ENCODE measurements around the gene MLH1. TPM values are rescaled to one million over a fixed set of nuclear protein-coding genes. Genes with fewer than 3 reads are reported as not detected.

Gene MLH1
- 24.0 and 30.2 TPM in 2 replicates for polyA plus RNA-seq (2012; rRNA removed)
- 29.9 and 30.0 TPM in 2 replicates for polyA plus RNA-seq (2012; cell fraction: cytosol; rRNA removed)
- polyA plus RNA-seq (2012; cell fraction: nucleus; rRNA removed), result 22.7 and 23.9 TPM in 2 replicates

DNA sequence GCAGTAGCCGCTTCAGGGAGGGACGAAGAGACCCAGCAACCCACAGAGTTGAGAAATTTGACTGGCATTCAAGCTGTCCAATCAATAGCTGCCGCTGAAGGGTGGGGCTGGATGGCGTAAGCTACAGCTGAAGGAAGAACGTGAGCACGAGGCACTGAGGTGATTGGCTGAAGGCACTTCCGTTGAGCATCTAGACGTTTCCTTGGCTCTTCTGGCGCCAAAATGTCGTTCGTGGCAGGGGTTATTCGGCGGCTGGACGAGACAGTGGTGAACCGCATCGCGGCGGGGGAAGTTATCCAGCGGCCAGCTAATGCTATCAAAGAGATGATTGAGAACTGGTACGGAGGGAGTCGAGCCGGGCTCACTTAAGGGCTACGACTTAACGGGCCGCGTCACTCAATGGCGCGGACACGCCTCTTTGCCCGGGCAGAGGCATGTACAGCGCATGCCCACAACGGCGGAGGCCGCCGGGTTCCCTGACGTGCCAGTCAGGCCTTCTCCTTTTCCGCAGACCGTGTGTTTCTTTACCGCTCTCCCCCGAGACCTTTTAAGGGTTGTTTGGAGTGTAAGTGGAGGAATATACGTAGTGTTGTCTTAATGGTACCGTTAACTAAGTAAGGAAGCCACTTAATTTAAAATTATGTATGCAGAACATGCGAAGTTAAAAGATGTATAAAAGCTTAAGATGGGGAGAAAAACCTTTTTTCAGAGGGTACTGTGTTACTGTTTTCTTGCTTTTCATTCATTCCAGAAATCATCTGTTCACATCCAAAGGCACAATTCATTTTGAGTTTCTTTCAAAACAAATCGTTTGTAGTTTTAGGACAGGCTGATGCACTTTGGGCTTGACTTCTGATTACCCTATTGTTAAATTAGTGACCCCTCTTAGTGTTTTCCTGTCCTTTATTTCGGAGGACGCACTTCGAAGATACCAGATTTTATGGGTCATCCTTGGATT is at the start of gene MLH1:
Gene MLH1 (plus strand): TSS at position 193 of the 958 bp plus-strand sequence. CDS start 30 bp downstream, at position 223.
- peak within 1 kb of the TSS; percentile 95 to 98 for H3K27ac ChIP-seq (ENCODE audit: low read depth in 2 of 2, low read length in 1 of 2)
- peak; percentile 84 for DNase-seq
- ChIA-PET CTCF (interaction anchor here (0.7 to 4.1 kb wide), 9 partner anchors 13 to 266 kb away, joined by 3 to 37 read pairs (median 3); no protein-coding TSS in a partner anchor), POLR2A (interaction anchor here (1.1 to 1.8 kb wide), 2 partner anchors 13 to 24 kb away, joined by 3 to 12 read pairs; no protein-coding TSS in a partner anchor)
- H3K4me1 ChIP-seq (ENCODE audit: control insufficient read depth in 1 of 2, insufficient read depth in 2 of 2, low read depth in 1 of 2, low read length in 1 of 2), result peaks cover 28 to 29% of the 10 kb centered on the region in 2 experiments; a peak in 3 of 4 replicates
- H3K9me3 ChIP-seq, result no peaks in the 10 kb centered on the region
- peaks cover 81% of the 10 kb centered on the region for H3K79me2 ChIP-seq (ENCODE audit: insufficient read depth)
- peak within 1 kb of the TSS; percentile 81 to 94 for H3K4me3 ChIP-seq (ENCODE audit: low read depth in 2 of 2, low read length in 1 of 2)
- peak within 1 kb of the TSS; percentile 91 for H3K9ac ChIP-seq
- no peaks in the 10 kb centered on the region for H3K9me2 ChIP-seq
- H2AFZ ChIP-seq (ENCODE audit: low read depth), result peak within 1 kb of the TSS; percentile 64
- H3K36me3 ChIP-seq (replicated peaks in 1 of 2; ENCODE audit: control insufficient read depth in 1 of 2, insufficient read depth in 2 of 2, low read length in 1 of 2), result peaks cover 48 to 59% of the 10 kb centered on the region in 2 experiments
- H3K4me2 ChIP-seq, result peak within 1 kb of the TSS; percentile 86
- peaks cover 10% of the 10 kb centered on the region for H3F3A ChIP-seq (replicated peaks; ENCODE audit: insufficient read depth)
- 1% methylated on average over 47 of the region's 47 CpGs for WGBS (ENCODE audit: low lambda C conversion rate)
- no peaks in the 10 kb centered on the region for H3K27me3 ChIP-seq (ENCODE audit: insufficient read depth)
- H4K20me1 ChIP-seq (ENCODE audit: insufficient read depth), result peaks cover 21% of the 10 kb centered on the region
- TF ChIP-seq, protein P1, sequence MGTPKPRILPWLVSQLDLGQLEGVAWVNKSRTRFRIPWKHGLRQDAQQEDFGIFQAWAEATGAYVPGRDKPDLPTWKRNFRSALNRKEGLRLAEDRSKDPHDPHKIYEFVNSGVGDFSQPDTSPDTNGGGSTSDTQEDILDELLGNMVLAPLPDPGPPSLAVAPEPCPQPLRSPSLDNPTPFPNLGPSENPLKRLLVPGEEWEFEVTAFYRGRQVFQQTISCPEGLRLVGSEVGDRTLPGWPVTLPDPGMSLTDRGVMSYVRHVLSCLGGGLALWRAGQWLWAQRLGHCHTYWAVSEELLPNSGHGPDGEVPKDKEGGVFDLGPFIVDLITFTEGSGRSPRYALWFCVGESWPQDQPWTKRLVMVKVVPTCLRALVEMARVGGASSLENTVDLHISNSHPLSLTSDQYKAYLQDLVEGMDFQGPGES (IDR thresholded peaks at IDR 0.05; ENCODE audit: low read depth, low read length), result peak; percentile 84
- peak; percentile 56; the same call in 1 of the 2 replicates for TF ChIP-seq NRF1 (IDR thresholded peaks at IDR 0.05; ENCODE audit: low read depth, low read length)
- TF ChIP-seq FOXJ3 (CRISPR knock-in tag; IDR thresholded peaks at IDR 0.05), result no peak
- TF ChIP-seq FOXM1 (IDR thresholded peaks at IDR 0.05; ENCODE audit: low read depth), result no peak
- no peak for TF ChIP-seq CTCF (IDR thresholded peaks at IDR 0.05)
- TF ChIP-seq, protein P2, sequence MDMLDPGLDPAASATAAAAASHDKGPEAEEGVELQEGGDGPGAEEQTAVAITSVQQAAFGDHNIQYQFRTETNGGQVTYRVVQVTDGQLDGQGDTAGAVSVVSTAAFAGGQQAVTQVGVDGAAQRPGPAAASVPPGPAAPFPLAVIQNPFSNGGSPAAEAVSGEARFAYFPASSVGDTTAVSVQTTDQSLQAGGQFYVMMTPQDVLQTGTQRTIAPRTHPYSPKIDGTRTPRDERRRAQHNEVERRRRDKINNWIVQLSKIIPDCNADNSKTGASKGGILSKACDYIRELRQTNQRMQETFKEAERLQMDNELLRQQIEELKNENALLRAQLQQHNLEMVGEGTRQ (IDR thresholded peaks at IDR 0.05; ENCODE audit: borderline replicate concordance, low read depth, low read length), result no peak
- peak; percentile 93 for TF ChIP-seq MXI1 (IDR thresholded peaks at IDR 0.05; ENCODE audit: low read depth, low read length)
- TF ChIP-seq TEAD4 (IDR thresholded peaks at IDR 0.05; ENCODE audit: borderline replicate concordance, insufficient read depth), result no peak
- peak; percentile 69 for TF ChIP-seq TAF1 (IDR thresholded peaks at IDR 0.05; ENCODE audit: borderline replicate concordance, low read depth, low read length)
- TF ChIP-seq GATA2 (CRISPR knock-in tag; IDR thresholded peaks at IDR 0.05), result no peak
- TF ChIP-seq, protein P3, sequence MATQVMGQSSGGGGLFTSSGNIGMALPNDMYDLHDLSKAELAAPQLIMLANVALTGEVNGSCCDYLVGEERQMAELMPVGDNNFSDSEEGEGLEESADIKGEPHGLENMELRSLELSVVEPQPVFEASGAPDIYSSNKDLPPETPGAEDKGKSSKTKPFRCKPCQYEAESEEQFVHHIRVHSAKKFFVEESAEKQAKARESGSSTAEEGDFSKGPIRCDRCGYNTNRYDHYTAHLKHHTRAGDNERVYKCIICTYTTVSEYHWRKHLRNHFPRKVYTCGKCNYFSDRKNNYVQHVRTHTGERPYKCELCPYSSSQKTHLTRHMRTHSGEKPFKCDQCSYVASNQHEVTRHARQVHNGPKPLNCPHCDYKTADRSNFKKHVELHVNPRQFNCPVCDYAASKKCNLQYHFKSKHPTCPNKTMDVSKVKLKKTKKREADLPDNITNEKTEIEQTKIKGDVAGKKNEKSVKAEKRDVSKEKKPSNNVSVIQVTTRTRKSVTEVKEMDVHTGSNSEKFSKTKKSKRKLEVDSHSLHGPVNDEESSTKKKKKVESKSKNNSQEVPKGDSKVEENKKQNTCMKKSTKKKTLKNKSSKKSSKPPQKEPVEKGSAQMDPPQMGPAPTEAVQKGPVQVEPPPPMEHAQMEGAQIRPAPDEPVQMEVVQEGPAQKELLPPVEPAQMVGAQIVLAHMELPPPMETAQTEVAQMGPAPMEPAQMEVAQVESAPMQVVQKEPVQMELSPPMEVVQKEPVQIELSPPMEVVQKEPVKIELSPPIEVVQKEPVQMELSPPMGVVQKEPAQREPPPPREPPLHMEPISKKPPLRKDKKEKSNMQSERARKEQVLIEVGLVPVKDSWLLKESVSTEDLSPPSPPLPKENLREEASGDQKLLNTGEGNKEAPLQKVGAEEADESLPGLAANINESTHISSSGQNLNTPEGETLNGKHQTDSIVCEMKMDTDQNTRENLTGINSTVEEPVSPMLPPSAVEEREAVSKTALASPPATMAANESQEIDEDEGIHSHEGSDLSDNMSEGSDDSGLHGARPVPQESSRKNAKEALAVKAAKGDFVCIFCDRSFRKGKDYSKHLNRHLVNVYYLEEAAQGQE (IDR thresholded peaks at IDR 0.05; ENCODE audit: low read depth, low read length), result 0 out of 2 replicates have a peak, but pooled peaks have one; percentile 10
- TF ChIP-seq GABPA (IDR thresholded peaks at IDR 0.05; ENCODE audit: low read depth), result peak; percentile 86
- TF ChIP-seq RXRA (IDR thresholded peaks at IDR 0.05; ENCODE audit: borderline replicate concordance, low read depth), result no peak
- TF ChIP-seq, protein P4, sequence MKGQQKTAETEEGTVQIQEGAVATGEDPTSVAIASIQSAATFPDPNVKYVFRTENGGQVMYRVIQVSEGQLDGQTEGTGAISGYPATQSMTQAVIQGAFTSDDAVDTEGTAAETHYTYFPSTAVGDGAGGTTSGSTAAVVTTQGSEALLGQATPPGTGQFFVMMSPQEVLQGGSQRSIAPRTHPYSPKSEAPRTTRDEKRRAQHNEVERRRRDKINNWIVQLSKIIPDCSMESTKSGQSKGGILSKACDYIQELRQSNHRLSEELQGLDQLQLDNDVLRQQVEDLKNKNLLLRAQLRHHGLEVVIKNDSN (IDR thresholded peaks at IDR 0.05; ENCODE audit: borderline replicate concordance, low read depth), result no peak
- TF ChIP-seq, protein P5, sequence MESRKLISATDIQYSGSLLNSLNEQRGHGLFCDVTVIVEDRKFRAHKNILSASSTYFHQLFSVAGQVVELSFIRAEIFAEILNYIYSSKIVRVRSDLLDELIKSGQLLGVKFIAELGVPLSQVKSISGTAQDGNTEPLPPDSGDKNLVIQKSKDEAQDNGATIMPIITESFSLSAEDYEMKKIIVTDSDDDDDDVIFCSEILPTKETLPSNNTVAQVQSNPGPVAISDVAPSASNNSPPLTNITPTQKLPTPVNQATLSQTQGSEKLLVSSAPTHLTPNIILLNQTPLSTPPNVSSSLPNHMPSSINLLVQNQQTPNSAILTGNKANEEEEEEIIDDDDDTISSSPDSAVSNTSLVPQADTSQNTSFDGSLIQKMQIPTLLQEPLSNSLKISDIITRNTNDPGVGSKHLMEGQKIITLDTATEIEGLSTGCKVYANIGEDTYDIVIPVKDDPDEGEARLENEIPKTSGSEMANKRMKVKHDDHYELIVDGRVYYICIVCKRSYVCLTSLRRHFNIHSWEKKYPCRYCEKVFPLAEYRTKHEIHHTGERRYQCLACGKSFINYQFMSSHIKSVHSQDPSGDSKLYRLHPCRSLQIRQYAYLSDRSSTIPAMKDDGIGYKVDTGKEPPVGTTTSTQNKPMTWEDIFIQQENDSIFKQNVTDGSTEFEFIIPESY (IDR thresholded peaks at IDR 0.05; ENCODE audit: borderline replicate concordance, low read depth), result no peak
- TF ChIP-seq, protein P6, sequence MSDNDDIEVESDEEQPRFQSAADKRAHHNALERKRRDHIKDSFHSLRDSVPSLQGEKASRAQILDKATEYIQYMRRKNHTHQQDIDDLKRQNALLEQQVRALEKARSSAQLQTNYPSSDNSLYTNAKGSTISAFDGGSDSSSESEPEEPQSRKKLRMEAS (IDR thresholded peaks at IDR 0.05; ENCODE audit: low read depth), result peak; percentile 87
- no peak for TF ChIP-seq EZH2phosphoT487 (IDR thresholded peaks at IDR 0.05; ENCODE audit: borderline replicate concordance, low read depth)
